Epidermal melanocyte (primary cell): Measurements from ENCODE around the gene CNTNAP2.
"Not testable (repeated sequence)": the region's sequence is repeated elsewhere in the genome, so short reads cannot be mapped to it uniquely, and the experiment has no call there.

Source experiments
- DNase-seq: peaks from one replicate; pipeline ENCODE4 v3.0.0; 2011; ENCODE audit warnings: low spot score; ENCODE audit not compliant: insufficient read length

Gene CNTNAP2

DNA sequence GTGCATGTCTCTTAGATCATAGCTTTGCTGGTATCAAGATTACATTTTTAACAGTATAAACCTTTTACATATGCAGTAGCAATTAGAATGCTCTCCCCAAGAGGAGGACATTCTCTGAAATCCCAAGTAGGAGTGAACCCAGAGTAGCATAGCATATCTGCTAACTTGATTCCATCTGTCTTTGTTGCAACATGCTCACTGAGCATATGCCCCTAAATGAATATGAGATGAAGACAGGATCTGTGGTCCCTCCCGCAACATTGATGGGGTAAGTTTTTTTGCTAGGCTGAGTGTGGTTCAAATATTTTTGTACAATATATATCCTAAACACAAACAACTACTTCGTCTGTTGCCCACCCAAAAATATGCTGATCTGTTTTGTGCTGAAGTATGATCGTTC is 1939.8 kb downstream of the CNTNAP2 start:
- no peak for DNase-seq

DNA sequence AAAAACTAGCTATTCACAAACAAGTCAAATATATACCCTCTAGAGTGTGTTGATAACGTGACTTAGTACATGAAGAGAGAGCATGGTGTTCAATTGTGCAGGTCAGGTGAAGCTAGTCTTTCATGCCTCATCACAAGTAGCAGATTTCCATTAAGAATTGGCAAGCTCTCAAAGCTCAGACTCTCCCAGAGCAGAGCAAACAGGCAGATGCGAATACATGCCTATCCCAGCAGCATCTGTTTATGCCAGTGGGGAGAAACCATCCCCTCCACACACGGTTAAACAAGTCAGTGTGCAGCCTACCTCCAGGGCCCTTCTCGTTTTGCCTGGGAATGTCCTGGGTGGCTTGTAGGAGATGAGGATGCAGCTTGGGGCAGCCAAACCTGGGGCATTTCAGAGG is 1941.5 kb downstream of the CNTNAP2 start:
- no peak for DNase-seq

DNA sequence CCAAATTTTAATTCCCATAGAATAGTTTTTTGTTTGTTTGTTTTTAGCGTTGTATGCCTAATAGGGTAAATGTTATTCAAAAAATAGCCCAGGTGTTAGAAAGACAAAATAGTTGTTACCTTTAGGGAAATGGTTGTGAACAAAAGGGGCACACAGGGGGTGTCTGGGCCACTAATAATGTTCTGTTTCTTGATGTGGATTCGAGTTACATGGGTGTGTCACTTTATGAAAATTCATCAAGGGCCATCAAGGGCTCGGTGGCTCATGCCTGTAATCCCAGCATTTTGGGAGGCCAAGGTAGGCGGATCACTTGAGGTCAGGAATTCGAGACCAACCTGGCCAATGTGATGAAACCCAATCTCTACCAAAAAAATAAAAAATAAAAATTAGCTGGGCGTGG is 1942.2 kb downstream of the CNTNAP2 start:
- DNase-seq, result no peak

DNA sequence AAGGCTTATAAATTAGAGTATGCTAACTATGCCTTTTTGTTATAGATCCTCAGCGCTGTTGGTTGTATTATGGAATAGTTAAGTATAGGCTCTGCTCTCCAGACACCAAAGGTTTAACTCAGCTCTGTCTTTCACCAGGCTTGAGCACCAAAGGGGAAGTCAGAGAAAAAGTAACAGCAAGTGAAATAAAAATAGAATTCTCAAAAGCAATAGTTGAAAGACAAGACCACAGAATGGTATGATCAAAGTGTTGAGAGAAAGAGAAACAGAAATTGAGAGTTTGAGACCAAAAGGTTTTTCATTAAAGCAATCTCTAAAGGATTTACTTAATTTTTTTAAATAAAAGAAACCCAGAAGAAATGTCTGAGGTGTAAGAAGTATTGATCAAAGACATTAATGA is 1944.1 kb downstream of the CNTNAP2 start:
- DNase-seq, result no peak

DNA sequence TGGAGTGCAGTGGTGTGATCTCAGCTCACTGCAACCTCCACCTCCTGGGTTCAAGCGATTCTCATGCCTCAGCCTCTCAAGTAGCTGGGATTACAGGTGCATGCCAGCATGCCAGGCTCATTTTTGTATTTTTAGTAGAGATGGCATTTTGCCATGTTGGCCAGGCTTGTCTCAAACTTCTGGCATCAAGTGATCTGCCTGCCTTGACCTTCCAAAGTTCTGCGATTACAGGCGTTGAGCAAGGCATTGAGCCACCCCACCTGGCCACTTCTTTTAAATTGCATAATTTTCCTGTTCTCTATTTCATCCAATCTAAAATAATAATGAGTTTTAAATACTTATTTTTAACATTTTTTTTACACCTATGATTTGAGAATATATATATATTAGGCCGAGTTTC is 1961.5 kb downstream of the CNTNAP2 start:
- DNase-seq, result not testable (repeated sequence)

DNA sequence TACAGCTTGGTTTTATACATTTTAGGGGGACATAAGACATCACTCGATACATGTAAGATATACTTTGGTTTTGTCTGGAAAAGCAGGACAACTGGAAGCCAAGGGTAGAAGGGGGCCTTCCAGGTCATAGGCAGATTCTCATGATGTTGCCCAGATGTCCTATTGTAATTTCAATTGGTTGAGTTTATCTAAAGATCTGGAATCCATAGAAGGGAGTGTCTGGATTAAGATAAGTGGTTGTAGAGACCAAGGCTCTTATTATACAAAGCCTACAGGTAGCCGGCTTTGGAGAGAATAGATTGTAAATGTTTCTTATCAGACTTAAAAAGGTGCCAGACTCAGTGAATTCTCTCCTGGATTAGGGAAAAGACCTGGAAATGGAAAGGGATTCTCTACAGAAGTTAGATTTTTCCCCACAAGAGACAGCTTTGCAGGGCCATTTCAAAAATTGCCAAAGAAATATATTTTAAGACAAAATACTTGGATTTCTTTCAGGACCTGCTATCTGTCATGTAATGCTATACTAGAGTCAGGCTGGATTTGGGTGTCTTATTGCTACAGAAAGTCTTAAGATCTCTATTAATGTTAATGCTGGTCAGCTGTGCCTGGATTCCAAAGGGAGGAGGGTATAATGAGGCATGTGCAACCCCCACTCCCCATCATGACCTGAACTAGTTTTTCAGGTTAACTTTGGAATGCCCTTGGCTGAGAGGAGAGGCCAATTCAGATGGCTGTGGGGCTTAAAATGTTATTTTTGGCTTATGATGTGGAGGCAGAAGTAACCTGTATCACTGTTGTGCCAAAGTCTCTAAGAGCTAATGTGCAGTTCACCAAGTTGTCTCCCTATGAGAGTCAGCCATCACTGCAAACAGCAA is 1962.8 kb downstream of the CNTNAP2 start:
- no peak for DNase-seq

DNA sequence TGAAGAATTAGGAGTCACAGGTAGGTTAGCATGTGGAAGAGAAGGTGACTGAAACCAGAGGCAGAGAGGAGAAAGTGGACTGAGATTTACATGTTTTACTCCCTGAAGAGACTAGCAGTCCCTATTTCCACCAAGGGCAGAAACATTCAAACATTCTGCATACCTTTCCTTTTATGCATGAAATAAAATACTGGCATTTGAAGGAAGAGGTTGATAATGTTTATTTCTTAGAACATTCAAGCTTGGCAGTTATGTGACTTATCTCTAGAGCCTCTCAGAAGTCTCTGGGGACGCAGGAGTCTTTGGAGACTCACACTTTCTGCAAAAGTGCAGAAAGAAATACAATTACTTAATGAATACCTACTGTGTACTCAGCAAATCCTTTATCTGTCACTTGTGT is 1966.8 kb downstream of the CNTNAP2 start:
- DNase-seq, result no peak

DNA sequence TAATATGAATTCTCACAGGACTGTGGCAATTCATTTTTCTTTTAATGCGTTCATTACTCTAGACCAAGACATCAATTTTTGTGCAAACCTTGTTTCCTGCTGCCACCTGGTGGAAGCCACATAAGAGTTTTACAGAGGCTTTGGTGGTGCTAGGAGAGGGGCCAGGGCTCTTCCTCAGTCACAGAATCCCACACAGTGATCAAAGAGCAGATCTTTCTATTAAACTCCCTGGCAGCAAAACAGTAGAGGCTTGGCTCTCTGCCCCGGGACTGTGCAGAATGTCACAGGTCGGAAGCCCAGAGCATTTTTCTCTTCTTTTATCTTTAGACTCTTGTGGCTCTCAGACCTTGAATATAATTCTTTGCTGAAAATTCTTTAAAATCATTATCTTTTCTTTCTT is 1967.5 kb downstream of the CNTNAP2 start:
- DNase-seq, result no peak

DNA sequence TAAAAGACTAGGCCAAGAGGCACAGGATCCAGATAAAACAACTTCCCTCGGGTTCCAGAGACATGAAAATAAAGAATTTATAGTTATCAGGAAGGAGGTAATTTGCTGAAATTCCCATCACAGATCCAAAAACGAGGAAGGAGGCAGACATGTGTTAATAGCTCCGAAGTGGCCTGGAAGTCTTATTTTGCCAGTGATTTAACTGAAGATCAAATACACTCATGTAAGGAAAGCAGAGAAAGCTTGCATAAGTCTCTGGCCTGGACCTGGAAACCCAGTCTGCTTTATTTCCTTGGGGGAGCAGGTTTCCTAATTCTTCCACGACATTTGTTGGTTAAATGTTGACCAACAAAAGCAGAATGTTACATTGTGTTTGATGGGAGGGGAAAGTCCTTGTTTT is 1975.3 kb downstream of the CNTNAP2 start:
- DNase-seq, result no peak

DNA sequence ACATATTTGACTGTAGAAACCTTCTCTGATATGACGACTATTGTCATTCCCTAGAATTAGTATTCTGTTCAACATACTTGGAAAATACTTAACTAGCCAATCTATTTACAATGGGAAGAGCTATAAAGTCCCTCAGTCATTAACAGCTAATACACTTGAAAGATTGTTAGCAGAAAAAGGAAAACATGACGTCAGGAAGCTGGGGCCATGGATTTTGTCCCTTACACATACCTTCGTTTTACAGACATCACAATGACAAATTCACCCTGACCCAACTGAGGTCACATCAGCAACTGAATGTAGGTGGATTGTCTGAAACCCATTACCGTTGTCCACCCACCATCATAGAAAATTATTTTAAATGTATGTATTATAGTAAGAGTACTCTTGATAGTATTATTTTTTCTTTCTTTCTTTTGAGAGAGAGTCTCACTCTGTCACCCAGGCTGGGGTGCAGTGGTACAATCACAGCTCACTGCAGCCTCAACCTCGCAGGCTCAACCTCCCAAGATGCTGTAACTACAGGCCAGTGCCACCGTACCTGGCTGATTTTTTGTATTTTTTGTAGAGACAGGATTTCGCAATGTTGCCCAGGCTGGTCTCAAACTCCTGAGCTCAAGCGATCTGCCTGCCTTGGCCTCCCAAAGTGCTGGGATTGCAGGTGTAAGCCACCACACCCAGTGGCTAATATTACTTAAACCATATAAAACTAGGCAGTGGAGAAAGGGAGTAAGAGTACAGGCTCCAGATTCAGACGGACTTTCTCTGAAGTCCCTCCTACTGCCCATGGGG is 1977.0 kb downstream of the CNTNAP2 start:
- no peak for DNase-seq

DNA sequence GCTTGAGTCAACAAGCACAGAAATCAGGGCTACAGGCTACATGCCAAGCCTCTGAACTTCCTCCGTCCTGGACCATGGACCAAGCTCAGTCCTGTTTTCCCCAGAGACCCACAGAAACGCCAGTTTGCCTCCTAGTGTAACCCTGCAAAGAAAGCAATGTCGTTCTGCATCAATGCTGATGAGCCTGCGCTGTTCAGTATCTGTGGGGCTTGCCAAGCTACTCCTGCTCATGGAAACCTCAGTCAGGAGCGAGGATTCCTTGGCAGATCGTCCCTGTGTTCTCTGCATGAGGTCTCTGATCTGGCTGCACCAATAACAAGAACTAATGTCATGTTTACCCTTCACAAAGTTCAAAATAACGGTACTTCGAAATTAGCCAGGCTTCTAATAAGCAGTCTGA is 1978.5 kb downstream of the CNTNAP2 start:
- DNase-seq, result no peak

DNA sequence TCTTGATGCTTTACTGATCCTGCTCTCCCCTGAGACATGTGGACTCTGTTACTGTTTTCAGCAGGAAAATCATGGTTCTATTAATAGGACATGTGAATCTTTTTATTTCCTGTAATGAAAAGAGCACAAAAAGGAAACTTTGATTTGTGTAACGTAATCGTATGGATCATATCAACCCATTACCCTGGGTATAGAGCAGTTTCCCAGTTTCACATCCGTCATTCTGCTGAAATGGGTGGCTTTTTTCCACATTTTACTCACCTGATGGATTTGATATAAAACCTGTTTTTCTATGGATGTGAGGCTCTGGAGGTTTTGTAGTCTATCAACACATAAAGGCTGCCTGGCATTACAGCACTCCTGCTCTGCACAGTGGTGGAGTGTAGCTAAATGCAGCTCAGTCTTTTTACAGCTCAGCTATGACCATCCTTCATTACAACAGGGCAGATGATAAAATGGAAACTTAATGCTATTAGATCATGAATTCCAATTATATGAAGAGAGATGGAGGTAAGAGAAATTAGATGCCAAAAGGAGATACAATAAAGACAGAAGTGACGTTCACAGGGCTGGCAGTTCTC is 1987.6 kb downstream of the CNTNAP2 start:
- no peak for DNase-seq

DNA sequence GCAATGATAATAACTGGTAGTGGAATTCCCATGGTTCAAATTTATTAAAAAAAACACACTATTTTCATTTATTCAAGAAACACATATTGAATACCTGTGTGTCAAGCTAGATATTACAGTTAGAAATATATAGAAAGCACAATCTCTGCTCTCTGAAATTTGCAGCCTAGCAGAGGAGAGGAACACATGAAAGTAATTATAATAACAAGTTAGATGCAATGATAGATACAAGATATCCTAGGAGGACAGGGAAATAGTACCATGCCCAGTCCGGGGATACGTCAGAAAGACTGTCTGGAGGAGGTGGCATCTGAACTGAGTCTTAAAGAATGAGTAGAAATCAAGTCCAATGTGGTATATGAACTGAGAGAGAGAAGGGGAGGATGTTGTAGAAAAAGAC is 1988.3 kb downstream of the CNTNAP2 start:
- no peak for DNase-seq

DNA sequence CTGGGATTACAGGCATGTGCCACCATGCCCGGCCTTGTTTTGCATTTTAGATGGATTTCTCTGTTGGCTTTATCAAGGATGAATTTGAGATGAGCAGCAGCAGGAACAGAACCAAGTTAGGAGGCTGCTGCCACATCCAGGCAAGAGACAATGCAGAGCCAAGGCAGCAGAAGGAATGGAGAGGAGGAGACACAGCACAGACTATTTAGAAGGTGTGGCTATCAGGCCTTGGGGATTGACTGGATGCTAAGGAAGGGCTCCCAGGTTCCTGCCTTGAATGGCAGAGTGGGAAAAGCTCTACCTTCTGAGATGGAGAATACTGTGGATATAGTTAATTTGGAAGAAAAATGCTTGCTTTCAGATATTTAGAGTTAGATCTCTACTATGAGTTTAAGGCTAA is 1989.3 kb downstream of the CNTNAP2 start:
- no peak for DNase-seq

DNA sequence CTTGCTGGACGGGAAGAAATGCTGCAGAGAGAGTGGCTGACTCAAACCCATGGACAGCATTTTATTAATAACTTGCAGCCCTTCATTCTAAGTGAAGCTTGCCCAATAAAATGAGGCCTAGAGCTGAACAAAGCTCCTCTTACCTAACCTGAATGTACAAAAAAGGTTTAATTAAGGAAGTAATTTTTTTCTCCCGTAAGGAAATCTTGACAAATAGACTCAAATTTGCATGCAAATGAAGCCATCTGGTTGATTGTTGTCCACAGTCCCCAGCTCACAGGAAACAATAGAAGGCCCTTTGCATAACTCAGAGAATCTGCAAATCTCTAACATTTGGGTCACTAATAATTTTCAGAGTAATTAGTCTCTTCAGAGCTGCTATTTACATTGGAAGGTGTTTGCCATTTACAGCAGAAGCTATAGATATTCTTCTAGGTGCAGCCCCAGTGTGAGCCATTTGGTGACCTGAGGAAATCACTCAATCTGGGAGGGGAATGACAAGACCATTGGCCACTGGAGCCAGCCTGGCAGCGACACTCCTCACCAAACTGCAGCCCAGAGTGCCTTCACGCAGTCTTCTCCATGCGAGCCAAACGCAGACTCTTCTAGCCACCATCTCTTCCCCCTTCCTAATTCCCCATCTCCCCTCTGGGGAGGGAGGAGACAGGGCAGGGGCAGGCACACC is 1991.0 kb downstream of the CNTNAP2 start:
- DNase-seq, result no peak

DNA sequence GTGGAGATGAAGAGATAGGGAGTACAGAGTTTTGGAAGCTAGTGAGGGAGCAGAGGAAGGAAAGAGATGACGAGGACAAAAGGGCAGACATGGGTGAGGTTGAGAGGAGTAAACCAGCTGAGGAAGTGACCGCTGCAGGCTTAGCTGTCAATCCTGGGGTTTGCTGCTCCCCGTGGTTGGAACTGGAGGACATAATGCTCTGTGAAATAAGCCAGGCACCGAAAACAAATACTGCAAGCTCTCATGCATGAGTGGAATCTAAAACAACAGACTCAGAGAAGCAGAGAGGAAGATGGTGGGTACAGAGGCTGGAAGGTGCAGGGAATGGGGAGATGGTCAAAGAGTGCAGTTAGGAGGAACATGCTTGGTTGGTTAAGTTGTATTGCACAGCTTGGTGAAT is 1991.8 kb downstream of the CNTNAP2 start:
- DNase-seq, result no peak

DNA sequence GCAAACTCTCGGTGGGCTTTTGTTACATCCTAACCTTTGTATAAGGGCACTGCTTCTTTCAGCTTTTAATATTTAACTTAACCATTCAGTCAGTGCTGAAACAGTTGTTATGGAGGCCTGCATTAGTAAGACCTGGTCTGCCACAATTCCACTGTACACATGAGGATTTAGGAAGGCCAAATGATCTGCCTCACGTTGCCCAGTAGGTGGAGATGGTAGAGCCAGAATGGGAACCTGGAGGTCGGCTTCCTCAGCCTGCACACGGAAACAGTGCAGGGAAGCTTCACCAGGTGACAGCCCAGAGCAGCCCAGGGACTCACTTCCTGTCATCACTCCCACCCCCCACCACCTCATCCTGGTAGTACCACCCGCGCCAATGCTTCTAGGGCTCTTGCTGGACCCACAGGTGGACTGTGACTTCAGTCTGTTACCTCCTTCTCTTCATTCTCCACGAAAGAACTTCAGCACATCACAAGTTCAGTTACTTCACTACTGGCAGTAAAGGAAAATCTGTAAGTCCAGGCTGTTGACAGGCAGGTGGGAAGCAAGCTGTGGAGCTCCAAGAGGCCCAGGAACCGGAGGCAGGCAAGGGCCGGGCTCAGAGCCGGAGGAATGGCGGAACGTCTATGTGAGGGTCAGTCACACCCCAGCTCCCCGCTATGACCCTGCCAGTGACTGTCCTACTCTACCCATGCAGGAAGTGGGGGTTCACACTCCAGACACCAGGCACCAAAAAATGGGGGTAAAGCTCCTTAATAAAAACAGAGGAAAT is 1993.7 kb downstream of the CNTNAP2 start:
- no peak for DNase-seq

DNA sequence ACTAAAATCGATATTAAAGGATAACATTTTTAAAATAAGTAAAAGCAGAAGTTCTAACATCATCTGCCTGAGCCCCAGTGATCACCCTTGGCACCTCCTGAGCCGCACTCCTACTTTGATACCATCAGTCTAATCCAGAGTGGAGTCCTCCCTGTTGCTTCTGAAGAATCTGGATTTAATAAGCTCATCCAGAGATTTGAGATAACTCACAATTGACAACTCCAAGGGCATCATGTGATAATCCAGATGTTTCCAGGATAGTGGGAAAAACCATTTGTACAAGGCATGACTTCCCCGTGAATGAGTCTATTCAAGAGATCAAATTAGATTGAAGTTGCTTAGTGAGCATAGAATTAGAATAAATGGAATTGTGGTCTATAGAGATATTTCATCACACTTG is 1998.2 kb downstream of the CNTNAP2 start:
- no peak for DNase-seq

DNA sequence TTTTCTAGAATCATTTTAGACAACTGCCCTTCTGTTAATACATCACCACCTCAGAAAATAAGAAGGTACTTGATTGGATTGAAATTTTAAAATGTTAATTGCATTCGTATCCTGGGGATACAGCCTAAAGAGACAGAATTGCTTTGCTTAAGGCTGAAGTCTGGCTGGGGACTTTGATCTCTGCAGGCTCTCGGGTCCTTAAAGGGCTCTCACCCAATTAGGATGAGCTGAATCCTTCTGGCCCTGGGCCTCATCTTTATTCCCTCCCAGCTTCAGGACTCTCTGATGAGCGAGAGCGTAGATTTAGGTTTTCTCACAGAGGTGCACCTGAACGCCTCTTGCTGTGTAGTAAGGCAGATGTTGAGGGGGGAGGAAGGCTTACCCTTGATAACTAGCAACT is 1998.7 kb downstream of the CNTNAP2 start:
- DNase-seq, result no peak

DNA sequence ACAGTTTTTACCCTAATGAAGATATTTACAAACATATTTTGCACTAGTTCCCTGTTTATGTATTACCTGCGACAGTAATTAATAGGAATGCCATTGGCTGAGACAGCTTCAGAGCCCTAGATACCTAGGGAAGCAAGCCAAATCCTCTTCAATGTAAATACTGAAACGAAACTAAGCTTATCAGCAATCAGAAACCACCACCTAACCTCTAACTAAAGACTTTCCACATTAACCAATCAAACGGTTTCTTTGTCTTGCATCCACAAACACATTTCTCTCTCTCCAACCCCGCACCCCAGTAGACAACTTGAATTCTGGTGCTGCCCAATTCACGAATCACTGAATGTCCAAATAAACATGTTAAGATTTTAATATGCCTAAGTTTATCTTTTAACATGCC is 1999.6 kb downstream of the CNTNAP2 start:
- DNase-seq, result no peak

DNA sequence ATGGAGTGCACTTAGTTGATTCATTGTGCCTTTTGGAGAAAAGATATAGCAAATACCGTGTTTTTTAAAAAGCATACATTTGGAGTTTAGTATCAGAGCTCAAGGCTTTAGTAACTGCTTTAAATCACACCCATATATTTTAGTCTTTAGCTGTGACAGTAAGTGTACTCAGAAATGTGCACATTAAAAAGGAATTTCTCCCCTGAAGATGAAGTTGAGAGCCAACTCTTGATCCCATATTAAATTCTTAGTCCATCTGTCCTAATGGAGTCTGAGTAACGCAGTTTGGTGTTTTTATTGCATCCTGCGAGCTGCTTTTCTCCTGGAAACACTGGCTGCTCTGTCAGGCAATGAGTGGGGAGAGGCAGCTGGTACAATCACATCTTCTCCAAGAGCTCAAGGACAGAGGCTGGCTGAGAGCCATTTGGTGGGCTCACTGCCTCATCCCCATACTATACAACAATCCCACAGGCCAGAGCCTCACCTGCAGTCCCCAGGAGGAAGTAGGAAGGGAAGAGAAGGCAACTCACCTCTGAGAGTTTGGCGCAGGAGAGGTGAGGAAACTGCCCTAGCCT is 2000.3 kb downstream of the CNTNAP2 start:
- no peak for DNase-seq
